ENCODE results near the gene FURIN.
"Not testable (repeated sequence)": the region's sequence is repeated elsewhere in the genome, so short reads cannot be mapped to it uniquely, and the experiment has no call there.

FURIN gene

GRCh38 chr15:90871139-90871715, 2.8 kb downstream of the FURIN start:
- ATAC-seq: peak in 1 of 2 donors; percentile 17

GRCh38 chr15:90871716-90872485, 3.5 kb downstream of the FURIN start:
- ATAC-seq: peak; percentile 5 to 7

- ATAC-seq: peak; percentile 68 to 80
Measured at GRCh38 chr15:90872486-90873184, 4.2 kb downstream of the FURIN start.

DNA sequence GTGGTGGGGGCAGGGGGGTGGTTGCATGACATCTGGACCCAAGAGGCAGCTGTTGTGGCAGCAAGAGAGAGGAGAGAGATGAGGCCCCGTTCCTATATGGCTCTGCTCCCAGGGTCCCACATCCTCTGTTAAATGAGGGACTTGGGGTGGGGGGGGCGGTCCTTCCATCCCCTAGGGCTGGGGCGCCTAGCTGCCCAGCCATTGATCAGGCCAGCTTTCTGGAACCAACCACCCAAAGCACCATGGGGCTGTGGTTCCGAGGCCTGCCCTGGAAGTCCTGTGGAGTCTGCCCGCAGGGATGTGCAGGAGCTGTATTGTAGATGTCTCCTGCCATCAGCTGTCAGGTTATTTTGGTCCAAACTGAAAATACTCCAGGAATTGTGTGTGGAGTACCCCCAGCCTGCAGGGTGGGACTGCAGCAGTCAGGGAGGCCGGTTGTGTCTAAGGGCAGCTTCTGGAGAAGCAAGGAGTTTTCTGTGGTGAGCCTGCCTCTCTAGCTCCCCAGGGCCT, 5.2 kb downstream of the FURIN start:
- no peak for ATAC-seq

GRCh38 chr15:90873998-90874605, 5.7 kb downstream of the FURIN start:
- no peak for ATAC-seq

GRCh38 chr15:90874986-90875385, 6.6 kb downstream of the FURIN start:
- not testable (repeated sequence) for ATAC-seq

DNA sequence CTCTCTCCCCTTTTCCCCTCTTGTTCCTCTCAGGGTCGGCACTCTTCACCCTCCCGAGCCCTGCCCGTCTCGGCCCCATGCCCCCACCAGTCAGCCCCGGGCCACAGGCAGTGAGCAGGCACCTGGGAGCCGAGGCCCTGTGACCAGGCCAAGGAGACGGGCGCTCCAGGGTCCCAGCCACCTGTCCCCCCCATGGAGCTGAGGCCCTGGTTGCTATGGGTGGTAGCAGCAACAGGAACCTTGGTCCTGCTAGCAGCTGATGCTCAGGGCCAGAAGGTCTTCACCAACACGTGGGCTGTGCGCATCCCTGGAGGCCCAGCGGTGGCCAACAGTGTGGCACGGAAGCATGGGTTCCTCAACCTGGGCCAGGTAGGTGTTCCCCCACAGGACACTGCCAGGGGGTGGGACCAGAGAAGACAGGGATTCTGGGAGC, 7.2 kb downstream of the FURIN start:
- no peak for ATAC-seq

- no peak for ATAC-seq
Measured at GRCh38 chr15:90876046-90876445, 7.7 kb downstream of the FURIN start.

DNA sequence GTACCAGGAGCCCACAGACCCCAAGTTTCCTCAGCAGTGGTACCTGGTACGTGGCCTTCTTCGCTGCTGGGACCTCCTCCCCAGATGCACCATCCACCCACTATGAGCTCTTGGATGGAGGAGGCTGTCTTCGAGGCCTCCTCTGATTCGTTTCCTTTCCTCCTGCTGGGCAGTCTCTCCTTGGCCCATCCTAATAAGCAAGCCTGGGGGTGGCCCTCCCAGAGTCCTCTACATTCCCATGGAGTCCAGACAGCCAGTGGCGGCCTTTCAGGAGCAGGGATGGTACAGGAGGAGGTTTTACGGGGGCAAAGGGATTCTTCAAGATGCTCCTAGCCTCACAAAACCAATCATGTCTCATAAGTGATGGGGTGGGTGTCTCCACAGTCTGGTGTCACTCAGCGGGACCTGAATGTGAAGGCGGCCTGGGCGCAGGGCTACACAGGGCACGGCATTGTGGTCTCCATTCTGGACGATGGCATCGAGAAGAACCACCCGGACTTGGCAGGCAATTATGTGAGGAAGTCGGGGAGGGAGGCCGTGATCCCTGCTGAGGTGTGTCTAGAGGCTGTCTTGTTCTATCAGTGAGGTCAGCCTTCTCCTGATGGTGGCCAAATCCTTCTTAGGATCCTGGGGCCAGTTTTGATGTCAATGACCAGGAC, 8.3 kb downstream of the FURIN start:
- no peak for ATAC-seq

- ATAC-seq: no peak
Measured at GRCh38 chr15:90877315-90877714, 8.9 kb downstream of the FURIN start.

- no peak for ATAC-seq
Measured at GRCh38 chr15:90877996-90878395, 9.6 kb downstream of the FURIN start.

DNA sequence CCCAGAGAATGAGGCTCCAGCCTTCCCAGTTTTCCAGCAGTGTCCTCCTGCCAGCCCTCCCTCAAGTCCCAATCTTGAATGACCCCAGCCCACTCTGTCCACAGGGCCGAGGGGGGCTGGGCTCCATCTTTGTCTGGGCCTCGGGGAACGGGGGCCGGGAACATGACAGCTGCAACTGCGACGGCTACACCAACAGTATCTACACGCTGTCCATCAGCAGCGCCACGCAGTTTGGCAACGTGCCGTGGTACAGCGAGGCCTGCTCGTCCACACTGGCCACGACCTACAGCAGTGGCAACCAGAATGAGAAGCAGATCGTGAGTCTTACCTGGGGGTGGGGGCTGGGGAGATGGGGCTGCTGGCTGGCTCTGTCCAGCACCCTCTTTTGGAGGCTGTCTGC, 10.3 kb downstream of the FURIN start:
- ATAC-seq: no peak

DNA sequence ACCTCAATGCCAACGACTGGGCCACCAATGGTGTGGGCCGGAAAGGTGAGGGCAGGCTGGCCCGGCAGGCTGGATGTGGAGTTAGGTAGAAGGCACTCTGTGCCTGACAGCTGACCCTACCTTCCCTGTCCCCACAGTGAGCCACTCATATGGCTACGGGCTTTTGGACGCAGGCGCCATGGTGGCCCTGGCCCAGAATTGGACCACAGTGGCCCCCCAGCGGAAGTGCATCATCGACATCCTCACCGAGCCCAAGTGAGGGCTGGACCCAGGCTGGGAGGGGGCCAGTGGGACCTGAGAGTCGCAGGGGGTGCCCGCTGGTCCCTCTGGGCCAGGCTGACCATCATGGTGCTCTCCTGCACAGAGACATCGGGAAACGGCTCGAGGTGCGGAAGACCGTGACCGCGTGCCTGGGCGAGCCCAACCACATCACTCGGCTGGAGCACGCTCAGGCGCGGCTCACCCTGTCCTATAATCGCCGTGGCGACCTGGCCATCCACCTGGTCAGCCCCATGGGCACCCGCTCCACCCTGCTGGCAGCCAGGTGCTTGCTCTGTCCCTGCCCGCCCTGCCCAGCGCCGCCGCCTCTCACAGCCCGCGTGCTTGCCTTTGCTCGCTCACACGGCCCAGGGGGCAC, 11.5 kb downstream of the FURIN start:
- no peak for ATAC-seq

DNA sequence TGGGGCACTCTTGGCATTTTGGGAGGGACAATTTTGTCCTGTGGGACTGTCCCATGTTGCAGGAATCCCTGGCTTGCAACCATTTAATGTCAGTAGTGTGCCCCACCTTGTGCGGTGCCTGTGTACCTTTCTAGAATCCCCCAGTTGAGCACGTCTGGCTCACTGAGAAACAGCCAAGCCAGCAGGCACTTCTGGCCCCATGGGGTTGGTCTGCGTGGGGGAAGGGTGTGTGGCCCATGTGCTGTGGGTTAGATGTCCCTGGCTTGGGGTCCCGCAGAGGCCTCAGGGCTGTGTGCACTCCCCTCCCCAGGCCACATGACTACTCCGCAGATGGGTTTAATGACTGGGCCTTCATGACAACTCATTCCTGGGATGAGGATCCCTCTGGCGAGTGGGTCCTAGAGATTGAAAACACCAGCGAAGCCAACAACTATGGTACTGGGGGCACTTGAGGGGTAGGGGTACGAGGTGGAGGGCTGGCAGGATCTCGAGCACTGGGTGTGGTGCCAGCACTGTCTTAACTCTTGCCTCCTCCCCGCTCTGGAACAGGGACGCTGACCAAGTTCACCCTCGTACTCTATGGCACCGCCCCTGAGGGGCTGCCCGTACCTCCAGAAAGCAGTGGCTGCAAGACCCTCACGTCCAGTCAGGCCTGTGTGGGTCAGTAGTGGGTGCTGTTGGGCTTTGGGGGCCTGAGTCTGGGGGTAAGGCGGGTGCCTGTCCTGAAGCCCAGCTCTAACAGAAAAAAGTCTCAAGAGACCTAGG, 12.2 kb downstream of the FURIN start:
- ATAC-seq: no peak

- ATAC-seq: no peak
Measured at GRCh38 chr15:90881181-90881977, 13.0 kb downstream of the FURIN start.

DNA sequence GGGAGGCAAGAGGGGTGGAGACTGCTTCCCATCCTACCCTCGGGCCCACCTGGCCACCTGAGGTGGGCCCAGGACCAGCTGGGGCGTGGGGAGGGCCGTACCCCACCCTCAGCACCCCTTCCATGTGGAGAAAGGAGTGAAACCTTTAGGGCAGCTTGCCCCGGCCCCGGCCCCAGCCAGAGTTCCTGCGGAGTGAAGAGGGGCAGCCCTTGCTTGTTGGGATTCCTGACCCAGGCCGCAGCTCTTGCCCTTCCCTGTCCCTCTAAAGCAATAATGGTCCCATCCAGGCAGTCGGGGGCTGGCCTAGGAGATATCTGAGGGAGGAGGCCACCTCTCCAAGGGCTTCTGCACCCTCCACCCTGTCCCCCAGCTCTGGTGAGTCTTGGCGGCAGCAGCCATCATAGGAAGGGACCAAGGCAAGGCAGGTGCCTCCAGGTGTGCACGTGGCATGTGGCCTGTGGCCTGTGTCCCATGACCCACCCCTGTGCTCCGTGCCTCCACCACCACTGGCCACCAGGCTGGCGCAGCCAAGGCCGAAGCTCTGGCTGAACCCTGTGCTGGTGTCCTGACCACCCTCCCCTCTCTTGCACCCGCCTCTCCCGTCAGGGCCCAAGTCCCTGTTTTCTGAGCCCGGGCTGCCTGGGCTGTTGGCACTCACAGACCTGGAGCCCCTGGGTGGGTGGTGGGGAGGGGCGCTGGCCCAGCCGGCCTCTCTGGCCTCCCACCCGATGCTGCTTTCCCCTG, 13.8 kb downstream of the FURIN start:
- no peak for ATAC-seq

- ATAC-seq: no peak
Measured at GRCh38 chr15:90882781-90883525, 14.6 kb downstream of the FURIN start.

GRCh38 chr15:90883526-90883975, 15.2 kb downstream of the FURIN start:
- ATAC-seq: no peak
